Astrocyte of the cerebellum (primary cell): Measurements from ENCODE around the gene ITPR2.

ENCODE experiments used
- DNase-seq: peaks from one replicate; pipeline ENCODE4 v3.0.0-alpha.2; 2011; ENCODE audit warnings: low read depth
- H3K4me3 ChIP-seq: 2 replicates; pipeline ENCODE4 v1.5.1; 2011; ENCODE audit warnings: mild to moderate bottlenecking, low read depth, low read length, moderate library complexity
- in situ Hi-C: cut with HindIII; loops from 2 replicates; pipeline ENCODE4 v1.10.0; 2017; ENCODE audit warnings: low sequenced_read_pairs
- TF ChIP-seq, protein P1 (sequence below): IDR thresholded peaks from 2 replicates; pipeline ENCODE4 v1.5.1; 2012; ENCODE audit warnings: low read length, low read depth, moderate library complexity, mild to moderate bottlenecking; ENCODE audit errors: missing control alignments

The ITPR2 gene

DNA sequence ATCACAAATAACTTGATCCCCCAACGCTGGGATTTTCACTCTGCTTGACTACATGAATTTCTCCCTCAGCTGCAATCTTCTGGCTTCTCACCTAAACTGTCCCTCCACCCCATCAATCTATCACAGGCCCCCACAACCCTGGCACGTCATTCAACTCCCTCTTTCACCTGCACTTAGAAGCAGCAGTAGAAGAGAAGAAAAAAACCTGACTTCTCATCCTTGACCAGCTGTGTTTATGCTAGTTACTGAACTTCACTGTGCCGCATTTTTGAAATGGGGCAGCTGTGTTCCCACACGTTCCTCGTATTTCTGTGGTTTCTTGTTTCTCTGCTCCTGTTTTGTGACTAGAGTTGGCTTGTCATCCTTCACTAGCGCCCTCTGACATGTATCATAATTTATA, 35.0 kb downstream of the ITPR2 start:
- TF ChIP-seq, protein P1, sequence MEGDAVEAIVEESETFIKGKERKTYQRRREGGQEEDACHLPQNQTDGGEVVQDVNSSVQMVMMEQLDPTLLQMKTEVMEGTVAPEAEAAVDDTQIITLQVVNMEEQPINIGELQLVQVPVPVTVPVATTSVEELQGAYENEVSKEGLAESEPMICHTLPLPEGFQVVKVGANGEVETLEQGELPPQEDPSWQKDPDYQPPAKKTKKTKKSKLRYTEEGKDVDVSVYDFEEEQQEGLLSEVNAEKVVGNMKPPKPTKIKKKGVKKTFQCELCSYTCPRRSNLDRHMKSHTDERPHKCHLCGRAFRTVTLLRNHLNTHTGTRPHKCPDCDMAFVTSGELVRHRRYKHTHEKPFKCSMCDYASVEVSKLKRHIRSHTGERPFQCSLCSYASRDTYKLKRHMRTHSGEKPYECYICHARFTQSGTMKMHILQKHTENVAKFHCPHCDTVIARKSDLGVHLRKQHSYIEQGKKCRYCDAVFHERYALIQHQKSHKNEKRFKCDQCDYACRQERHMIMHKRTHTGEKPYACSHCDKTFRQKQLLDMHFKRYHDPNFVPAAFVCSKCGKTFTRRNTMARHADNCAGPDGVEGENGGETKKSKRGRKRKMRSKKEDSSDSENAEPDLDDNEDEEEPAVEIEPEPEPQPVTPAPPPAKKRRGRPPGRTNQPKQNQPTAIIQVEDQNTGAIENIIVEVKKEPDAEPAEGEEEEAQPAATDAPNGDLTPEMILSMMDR = no peak
- in situ Hi-C loops = no loop called here
- no peak for DNase-seq
- no peak overlapping the region for H3K4me3 ChIP-seq

DNA sequence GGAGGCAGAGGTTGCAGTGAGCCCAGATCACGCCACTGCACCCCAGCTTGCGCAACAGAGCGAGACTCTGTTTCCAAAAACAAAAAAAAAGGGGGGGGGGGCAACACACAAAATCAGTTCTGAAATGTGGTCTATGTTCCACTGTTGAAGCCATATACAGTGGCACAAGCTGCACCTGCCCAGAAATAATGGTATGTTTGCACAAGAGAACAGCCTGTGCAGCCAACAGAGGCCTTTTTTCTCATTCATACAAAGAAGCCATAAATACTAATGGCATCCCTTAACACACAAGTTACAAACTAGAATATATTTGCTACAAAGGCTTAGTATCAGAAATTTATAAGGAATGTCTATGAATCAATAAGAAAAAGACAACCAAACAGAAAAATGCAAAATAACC, 37.1 kb downstream of the ITPR2 start:
- no peak overlapping the region for H3K4me3 ChIP-seq
- TF ChIP-seq, protein P1 = no peak
- no peak for DNase-seq
- in situ Hi-C loops = no loop called here

DNA sequence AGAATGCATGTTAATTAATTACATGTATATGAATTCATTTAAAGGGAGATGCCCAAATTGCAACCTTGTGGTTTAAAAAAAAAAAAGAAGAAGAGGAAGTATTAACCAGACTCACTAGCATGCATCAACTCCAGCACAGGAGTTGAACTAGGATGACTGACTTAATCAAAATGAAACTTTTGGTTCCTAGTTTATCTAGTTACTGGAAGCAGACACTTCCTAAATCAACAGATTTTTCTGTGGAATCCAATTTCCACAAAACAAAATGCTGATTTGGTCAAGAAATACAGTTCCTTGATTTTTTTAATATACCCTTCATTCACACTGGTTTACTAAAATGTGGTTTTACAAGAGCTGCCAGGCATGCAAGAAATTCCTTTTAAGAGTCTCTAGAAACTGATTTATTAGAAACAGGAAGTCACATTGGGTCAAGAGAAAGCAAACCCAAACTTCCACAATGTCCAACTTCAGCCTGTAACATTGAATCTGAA, 41.6 kb downstream of the ITPR2 start:
- TF ChIP-seq, protein P1 = no peak
- no peak overlapping the region for H3K4me3 ChIP-seq
- in situ Hi-C loops = no loop called here
- DNase-seq = peak; percentile 35

DNA sequence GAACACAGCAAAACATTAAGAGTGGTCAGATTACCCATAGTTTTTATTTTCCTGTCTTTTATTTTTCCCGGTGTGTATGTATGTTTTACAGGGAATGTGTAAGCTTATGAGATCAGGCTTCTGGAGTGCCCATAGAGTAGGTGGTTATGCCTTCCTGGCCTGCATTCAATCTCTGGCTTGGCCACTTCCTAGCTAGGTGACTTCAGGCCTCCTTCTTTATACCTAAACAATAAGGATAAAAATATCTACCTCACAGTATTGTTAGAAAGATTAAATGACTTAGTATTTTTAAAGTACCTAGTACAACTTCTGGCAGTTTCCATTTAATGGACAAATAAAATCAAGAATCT, 42.4 kb downstream of the ITPR2 start:
- no peak overlapping the region for H3K4me3 ChIP-seq
- DNase-seq = no peak
- TF ChIP-seq, protein P1 = no peak
- in situ Hi-C loops = no loop called here

DNA sequence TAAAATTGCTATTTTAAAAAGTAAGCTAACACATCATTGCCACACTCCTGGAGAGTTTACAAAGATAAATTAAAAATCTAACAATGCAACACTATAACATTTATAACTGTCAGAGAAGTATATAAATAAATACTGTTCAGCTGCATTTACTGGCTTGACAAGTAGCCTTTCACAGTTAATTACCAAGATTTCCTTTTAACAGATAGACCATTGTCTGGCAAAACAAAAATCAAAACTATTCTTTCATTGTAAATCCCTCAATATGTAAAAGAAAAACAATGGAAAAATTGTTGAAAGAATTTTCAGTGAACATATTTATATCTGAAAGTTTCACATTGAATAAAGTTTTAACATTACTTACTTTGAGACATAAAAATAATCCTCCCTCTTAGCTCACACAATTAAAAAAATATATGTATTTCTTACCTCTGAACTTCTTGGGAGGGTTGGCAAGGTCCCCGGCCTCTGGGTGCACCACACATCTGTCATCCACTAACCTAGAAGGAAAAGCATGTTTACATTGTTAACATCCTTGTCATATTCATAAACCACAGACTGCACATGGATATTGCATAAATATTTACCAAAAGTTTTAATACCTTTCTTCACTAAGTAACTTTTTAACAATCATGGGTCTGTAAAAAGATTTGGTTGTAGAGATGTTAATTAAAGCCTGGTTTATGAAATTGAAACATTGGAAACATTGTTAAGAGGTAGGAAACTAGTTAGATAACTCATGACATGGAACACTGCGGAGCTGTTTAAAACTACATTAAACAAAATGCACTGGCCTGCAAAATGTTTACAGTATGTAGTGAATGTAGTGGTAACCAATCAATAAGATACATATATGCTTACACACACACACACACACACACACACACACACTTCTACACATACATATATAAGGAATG, 43.0 kb downstream of the ITPR2 start:
- TF ChIP-seq, protein P1 = no peak
- in situ Hi-C loops = loop anchor here (5.0 kb wide), 1 partner anchor 58 kb away; no protein-coding TSS in a partner anchor
- peak; percentile 55 for DNase-seq
- H3K4me3 ChIP-seq = no peak overlapping the region

DNA sequence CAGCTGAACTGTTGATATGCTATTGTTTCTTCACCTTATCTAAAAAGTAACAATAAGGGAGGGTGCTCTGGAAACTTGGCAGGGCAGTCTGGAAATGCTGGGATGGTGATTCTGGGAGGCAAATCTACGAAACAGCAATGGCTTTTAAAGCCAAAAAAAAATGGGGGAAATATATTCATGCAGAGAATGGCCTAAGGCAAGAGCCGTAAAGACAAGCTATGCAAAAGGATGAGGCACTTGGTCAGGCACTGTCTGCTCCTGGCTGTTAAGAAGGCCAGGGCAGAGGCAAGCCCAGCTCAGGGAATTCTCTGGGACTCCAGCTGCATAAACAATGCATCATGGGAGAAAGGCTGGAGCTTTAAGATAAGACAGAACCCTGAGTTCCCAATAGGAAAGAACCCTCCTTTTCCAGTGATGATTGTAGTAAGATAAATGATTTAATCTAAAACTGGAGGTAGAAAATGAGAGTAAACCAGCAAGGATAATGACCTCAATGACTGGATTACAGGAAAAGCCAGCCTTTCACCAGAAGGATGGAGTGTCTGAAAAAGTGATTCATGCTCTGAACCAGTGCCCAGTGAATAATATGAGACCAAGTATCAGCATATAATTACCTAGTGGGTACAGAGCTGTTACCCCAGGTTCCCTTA, 46.0 kb downstream of the ITPR2 start:
- in situ Hi-C loops = loop anchor here (5.0 kb wide), 1 partner anchor 55 kb away; no protein-coding TSS in a partner anchor
- peak; percentile 73 for DNase-seq
- no peak overlapping the region for H3K4me3 ChIP-seq
- TF ChIP-seq, protein P1 = no peak
